Cortex of kidney (tissue), 1 donor: ENCODE results near the gene MTHFR.

Experiments used
- DNase-seq: peaks from one replicate; lab custom pipeline; 2025; lab: John Stamatoyannopoulos, UW

Gene MTHFR

GRCh38 chr1:11796036-11796828 is 9.5 kb downstream of the MTHFR start:
- DNase-seq: no peak

DNA sequence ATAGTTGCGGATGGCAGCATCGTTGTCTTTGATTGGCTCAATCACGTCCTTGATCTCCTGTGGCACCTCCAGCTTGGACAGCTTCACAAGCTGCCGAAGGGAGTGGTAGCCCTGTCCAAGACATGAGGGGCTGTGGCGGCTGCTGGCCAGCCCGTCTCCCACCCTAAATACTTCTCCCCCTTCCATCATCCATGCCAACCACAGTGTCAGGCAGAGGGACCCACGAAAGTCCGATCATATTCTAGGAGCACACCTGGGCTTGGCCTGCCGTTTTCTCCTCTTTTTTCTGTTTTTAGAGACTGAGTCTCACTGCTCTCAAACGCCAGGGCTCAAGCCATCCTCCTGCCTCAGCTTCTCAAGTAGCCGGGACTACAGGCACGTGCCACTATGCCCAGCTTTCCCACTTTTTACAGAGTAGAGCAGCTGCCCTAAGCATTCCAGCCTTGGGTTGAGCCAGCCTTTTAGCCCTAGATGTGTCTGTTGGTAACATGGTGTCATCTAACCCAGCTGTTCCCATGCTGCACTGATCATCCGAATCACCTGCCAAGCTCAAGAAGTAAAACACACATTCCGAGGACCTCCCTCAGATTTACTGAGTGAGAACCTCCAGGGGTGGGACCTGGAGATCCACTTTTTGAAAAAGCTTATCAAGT is 10.4 kb downstream of the MTHFR start:
- DNase-seq: no peak

DNA sequence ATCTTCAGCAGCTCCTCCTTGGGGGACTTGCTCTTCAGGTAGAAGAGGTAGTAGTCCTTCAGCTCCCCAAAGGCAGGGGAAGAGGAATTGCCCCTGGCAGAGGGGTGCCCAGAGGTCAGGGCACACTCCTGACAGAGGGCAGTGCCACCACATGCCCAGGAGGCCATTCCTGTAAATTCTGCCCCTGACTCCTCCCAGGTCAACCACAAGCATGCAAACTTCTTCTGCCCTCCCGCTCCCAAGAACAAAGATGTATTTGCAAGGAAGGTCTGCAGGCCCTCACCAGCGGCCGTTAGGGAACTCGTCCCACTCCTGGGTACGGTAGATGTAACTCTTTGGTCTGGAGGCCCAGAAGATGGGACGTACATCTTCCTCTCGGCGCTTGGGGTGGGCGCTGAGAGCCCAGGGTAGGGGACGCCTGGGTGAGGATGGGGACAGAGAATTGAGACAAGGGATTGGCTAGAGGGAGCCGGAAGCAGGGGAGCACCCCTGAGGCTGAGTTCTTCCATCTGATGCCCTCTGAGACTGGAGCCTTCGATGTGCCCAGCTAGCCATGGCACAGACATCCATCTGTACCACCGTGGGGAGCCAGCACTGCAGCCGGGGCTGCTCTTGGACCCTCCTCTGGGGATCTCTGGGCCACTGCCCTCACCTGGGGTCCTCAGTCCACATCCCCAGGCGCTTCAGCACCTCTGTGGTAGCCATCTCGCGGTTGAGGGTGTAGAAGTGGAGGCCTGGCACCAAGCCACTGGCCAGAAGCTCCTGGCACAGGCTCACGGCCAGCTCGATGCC is 11.1 kb downstream of the MTHFR start:
- DNase-seq: no peak

- no peak for DNase-seq
Observed at GRCh38 chr1:11793819-11794218, 11.9 kb downstream of the MTHFR start.

DNA sequence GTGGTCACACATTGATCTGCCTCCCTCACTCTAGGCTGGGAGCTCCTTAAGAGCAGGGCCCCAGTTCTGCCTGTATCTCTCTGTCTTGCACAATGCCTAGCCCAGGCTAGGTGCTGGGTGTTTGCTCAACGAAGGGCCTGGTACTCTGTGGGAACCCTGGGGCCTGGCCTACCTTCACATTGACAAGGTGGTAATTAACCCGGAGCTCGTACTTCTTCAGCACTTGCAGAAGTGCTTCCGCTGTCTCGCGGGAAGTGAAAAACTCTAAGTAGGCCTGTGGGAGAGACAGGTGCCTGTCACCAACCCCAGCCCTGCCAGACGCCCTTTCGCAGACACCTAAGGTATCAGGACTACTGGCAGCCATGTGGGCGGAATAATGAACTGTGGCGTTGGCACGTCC is 13.7 kb downstream of the MTHFR start:
- DNase-seq: no peak

DNA sequence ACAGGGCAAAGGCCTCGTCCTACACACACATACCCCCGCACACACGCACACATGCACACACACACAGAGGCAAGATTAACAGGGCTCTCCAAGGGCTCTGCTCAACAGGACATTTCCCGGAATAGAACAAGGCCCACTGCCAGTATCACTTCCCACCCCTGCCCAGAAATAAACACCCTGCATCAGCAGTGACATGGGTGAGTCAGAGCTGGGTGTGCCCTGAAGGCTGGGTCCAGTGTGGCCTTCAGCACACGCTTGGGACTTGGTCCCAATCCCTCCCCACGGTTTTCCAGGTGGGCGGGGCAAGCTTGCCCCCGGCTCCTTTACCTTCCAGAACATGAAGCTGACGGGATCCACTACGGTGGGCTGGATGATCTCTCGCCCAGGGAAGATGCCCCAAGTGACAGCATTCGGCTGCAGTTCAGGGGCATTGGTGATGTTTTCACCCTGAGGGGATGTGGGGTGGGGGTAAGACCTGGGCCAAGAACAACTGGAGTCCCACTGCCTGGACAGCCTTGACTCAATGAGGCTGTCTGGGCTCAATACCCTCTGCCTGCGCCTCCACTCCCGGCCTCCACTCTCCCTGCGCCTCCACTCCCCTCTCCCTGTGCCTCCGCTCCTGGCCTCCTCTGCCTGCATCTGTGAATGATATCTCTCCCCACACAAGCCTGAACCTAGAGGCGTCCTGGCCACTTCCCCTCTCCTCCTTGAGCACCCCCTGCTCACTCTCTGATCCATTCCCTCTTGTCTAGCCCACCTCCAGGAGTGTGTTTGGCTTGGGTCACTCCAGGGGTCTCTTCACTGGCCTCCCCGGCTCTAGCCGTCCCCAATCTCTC is 14.7 kb downstream of the MTHFR start:
- DNase-seq: no peak

DNA sequence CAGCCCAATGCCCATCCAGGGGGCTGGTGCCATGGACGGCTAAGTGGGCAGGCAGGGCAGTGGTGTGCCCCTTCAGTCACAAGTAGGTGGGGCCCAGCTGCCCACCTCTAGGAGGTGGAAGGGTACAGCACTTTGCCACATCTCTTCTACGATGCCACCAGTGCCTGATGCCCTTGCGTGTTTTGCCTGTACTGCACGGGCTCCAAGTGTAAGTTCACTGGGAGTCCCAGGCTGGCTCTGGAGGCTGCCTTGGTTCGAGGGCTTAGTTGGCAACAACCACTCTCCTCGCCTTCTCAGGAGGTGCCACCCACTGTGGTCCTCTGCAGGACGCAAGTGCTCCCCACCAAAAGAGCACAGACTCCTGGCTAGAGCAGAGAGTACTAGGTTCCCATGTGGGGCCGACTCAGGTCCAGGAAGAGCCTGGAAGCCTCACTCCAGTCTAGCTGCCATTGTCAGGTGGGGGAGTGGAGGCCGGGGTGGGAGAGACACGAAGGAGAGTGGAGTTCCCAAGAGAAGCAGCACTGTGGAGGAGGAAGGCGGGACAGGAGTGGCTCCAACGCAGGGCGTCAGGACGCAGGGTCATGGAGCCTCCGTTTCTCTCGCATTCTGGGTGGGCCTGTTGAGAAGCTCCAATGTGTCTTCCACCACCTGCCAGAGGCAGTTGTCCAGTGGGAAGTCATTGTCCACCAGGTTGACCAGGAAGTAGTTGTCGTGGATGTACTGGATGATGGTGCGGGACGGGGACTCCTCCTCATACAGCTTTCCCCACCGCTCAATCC is 15.5 kb downstream of the MTHFR start:
- DNase-seq: no peak

GRCh38 chr1:11789126-11790067 is 16.4 kb downstream of the MTHFR start:
- no peak for DNase-seq

DNA sequence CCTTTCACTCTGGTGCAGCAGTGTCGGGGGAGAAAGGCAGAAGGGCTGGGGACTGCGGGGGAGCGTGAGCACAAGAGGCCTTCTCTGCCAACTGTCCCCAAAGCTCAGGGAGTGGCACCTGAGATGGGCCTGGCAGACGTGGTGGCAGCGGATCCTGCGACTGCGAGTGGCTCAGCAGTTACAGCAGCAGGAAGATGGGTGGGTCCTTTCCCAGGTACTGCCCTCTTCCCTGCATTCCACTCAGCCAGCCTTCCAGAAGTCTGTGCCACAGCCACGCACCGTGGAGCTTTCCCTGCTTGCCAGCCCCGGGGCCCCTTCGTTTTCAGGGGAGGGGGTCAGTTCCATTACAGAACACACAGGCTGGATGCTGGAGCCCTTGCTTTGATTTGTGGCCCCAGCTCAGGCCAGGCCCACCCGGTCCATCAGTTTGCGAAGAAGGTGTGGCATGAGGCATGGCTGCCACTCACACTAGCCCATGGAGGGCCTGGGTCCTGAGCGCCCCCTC is 17.2 kb downstream of the MTHFR start:
- no peak for DNase-seq

- no peak for DNase-seq
Observed at GRCh38 chr1:11787804-11788436, 17.8 kb downstream of the MTHFR start.

- no peak for DNase-seq
Observed at GRCh38 chr1:11787251-11787803, 18.4 kb downstream of the MTHFR start.

GRCh38 chr1:11786168-11786567 is 19.6 kb downstream of the MTHFR start:
- no peak for DNase-seq

GRCh38 chr1:11784993-11785769 is 20.6 kb downstream of the MTHFR start:
- DNase-seq: no peak

GRCh38 chr1:11784256-11784992 is 21.3 kb downstream of the MTHFR start:
- DNase-seq: no peak

DNA sequence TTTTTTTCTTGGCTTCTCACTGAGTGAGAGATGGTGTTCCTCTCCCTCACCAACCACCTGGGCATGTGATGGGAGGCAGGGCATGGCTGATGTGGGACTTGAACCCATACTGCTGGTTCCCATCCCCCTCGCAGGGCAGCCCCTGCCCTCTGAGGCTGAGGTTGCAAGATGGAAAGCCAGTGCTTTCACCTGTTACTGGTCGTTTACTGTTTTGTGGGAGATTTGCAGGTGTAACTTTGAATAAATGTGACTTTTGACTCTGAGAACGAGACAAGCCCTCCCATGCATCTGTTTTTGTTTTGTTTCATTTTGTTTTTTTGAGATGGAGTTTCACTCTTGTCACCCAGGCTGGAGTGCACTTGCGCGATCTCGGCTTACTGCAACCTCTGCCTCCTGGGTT is 22.2 kb downstream of the MTHFR start:
- DNase-seq: no peak

DNA sequence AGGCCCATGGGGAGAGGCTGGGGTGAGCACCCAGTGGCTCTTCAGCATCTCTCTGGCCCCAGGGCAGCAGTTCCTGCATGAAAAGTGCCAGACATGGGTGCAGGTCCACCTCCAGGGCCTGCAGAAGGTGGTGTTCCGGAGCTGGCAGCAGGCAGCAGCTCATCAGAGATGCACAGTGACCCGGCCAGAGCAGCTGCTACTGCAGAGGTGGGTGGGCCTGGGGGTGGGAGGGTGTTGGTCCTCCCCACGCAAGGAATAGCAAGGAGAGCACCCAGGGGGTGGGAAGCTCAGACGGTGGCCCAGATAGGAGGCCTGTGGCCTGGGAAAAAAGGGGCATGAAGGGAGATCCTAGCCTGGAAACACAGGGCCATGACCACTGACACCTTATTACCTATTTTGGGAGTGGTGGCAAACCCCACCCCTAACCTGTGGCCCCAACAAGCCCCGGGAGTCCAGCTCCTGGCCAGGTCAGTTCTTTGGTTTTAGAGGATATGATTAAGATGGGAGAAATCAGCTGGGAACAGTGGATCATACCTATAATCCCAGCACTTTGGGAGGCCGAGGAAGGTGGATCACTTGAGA is 23.5 kb downstream of the MTHFR start:
- no peak for DNase-seq

DNA sequence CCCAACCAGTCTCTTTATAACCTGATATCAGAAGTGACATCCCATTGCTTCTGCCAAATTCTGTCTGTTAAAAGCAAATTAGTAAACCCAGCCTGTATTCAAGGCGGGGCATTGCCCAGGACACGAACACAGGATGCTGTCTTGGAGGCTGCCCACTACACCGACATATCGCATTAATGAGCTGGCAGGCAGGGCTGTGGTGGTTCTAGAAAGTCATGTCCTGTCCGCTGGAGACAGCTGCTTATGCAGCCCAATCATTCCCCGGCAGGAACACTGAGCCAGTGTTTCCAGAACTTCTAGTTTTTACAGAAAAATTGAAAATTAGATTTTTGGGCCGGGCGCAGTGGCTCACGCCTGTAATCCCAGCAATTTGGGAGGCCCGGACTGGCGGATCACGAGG is 24.5 kb downstream of the MTHFR start:
- no peak for DNase-seq
